D341Med (cell line): ENCODE measurements around the gene SCP2D1.
"Not testable (repeated sequence)": the region's sequence is repeated elsewhere in the genome, so short reads cannot be mapped to it uniquely, and the experiment has no call there.

ENCODE experiments used
- DNase-seq: peaks from one replicate; pipeline ENCODE4 v3.0.0; 2012; ENCODE audit warnings: low spot score

Gene SCP2D1

GRCh38 chr20:18813483-18813882 lies at the start of gene SCP2D1:
TSS of gene SCP2D1 (plus strand) at chr20:18813783. CDS start at chr20:18813816, 33 bp downstream.
- no peak for DNase-seq

- no peak for DNase-seq
Observed at GRCh38 chr20:18767676-18768075, 45.9 kb upstream of the SCP2D1 start.

GRCh38 chr20:18773566-18773965 lies 40.0 kb upstream of the SCP2D1 start:
- no peak for DNase-seq

GRCh38 chr20:18774207-18774606 lies 39.4 kb upstream of the SCP2D1 start:
- DNase-seq: no peak

- no peak for DNase-seq
Observed at GRCh38 chr20:18775633-18776032, 38.0 kb upstream of the SCP2D1 start.

- no peak for DNase-seq
Observed at GRCh38 chr20:18778690-18779392, 34.7 kb upstream of the SCP2D1 start.

- no peak for DNase-seq
Observed at GRCh38 chr20:18780385-18781130, 33.0 kb upstream of the SCP2D1 start.

- DNase-seq: no peak
Observed at GRCh38 chr20:18781509-18781908, 32.1 kb upstream of the SCP2D1 start.

- no peak for DNase-seq
Observed at GRCh38 chr20:18783385-18783959, 30.1 kb upstream of the SCP2D1 start.

GRCh38 chr20:18787046-18787445 lies 26.5 kb upstream of the SCP2D1 start:
- DNase-seq: not testable (repeated sequence)

GRCh38 chr20:18788021-18788420 lies 25.6 kb upstream of the SCP2D1 start:
- no peak for DNase-seq

GRCh38 chr20:18790787-18791186 lies 22.8 kb upstream of the SCP2D1 start:
- no peak for DNase-seq

GRCh38 chr20:18793625-18794427 lies 19.8 kb upstream of the SCP2D1 start:
- DNase-seq: peak; percentile 92

- DNase-seq: no peak
Observed at GRCh38 chr20:18794428-18794787, 19.2 kb upstream of the SCP2D1 start.

- DNase-seq: no peak
Observed at GRCh38 chr20:18795366-18795765, 18.2 kb upstream of the SCP2D1 start.

GRCh38 chr20:18796282-18796833 lies 17.2 kb upstream of the SCP2D1 start:
- no peak for DNase-seq

GRCh38 chr20:18801516-18801915 lies 12.1 kb upstream of the SCP2D1 start:
- no peak for DNase-seq

- no peak for DNase-seq
Observed at GRCh38 chr20:18802012-18802634, 11.5 kb upstream of the SCP2D1 start.

GRCh38 chr20:18805881-18806280 lies 7.7 kb upstream of the SCP2D1 start:
- DNase-seq: no peak

GRCh38 chr20:18808712-18809111 lies 4.9 kb upstream of the SCP2D1 start:
- no peak for DNase-seq

GRCh38 chr20:18811186-18811585 lies 2.4 kb upstream of the SCP2D1 start:
- DNase-seq: no peak

- DNase-seq: no peak
Observed at GRCh38 chr20:18811904-18812303, 1.7 kb upstream of the SCP2D1 start.
